Left ventricle myocardium superior (tissue), 1 donor: ENCODE data around the gene SNX33. TPM values are rescaled to one million over a fixed set of nuclear protein-coding genes. Genes with fewer than 3 reads are reported as not detected.

Source experiments
- ATAC-seq: fragments of 200-7000 bp; cut with Tn5 transposase; one replicate; pipeline ENCODE4 v1.9.1; 2020; ENCODE audit warnings: mild to moderate bottlenecking, moderate library complexity
- DNase-seq: peaks from one replicate; pipeline ENCODE4 v3.0.0-alpha.2; 2020
- intact Hi-C: fragments of 100-400 bp; cut with micrococcal nuclease; formaldehyde crosslinking; loops from one replicate; pipeline ENCODE4 v1.11.0; 2022
- total RNA-seq: library from RNA; stranded (reverse); fragmentation: NEBNext Ultra II Directional; extraction: Animal tissue kit (Norgen Biotek cat#: 25700); gene quantifications from one replicate; pipeline ENCODE4 v1.2.1, GENCODE V29; 2021
- donor health status: DM: no; HTN: yes; CAD: no; lungs with severe emphysema.

Gene SNX33
- total RNA-seq, 1 donor from 2014 or later, result 12.0 TPM

DNA sequence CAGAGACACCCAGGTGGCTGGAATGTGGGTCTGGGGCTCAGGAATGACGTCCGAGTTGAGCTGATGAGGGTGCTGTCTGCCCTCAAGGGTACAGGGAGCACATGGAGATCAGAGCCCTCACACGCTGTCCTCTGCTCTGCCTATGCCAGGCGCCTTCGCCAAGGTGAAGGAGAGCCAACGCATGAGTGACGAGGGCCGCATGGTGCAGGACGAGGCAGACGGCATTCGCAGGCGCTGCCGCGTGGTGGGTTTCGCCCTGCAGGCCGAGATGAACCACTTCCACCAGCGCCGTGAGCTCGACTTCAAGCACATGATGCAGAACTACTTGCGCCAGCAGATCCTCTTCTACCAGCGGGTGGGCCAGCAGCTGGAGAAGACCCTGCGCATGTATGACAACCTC is 9.1 kb downstream of the SNX33 start:
- no peak for DNase-seq

DNA sequence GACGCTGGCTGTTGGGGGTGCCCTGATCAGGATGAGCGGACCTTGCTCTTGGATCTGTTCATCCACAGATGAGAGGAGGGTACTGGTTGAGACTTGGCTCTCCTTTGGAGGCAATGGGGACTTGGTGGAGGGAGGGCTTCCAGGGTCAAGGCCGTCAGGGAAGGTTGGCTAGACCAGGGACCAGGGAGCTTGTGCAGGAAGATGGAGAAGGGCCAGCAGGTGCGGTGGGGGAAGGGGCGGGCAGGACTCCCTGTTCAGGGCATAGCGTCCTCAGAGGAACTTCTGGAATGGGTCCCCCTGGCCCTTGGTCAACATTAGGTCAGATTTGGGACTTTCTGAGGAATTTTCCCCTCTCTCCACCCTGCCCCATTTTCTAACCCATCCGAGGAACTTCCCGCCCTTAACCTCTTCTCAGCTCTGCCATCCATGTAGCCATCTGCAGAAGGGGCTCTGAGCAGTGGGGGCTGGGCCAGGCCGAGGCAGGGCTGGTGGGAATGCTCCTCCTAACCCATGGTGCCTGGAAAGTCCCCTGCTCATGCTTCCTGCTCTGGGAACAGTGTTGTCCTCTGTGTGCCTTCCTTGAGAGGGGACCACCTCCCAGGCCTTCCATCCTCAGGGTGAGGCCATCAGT is 11.5 kb downstream of the SNX33 start:
- no peak for ATAC-seq
- intact Hi-C loops, result no loop called here
- DNase-seq, result no peak

More for the DNA sequence above, 9.1 kb downstream of the SNX33 start:
- intact Hi-C loops, result no loop called here
- no peak for ATAC-seq

- intact Hi-C loops, result no loop called here
- DNase-seq (no peak), ATAC-seq (no peak)
These were observed 12.4 kb downstream of the SNX33 start for GRCh38 chr15:75659928-75660645.

GRCh38 chr15:75661100-75661755 is 13.5 kb downstream of the SNX33 start:
- ATAC-seq, result peak; percentile 91
- intact Hi-C loops, result no loop called here
- DNase-seq, result peak; percentile 89

- no peak for DNase-seq
- intact Hi-C loops, result no loop called here
- ATAC-seq, result no peak
These were observed 14.0 kb downstream of the SNX33 start for GRCh38 chr15:75661756-75662140.

DNA sequence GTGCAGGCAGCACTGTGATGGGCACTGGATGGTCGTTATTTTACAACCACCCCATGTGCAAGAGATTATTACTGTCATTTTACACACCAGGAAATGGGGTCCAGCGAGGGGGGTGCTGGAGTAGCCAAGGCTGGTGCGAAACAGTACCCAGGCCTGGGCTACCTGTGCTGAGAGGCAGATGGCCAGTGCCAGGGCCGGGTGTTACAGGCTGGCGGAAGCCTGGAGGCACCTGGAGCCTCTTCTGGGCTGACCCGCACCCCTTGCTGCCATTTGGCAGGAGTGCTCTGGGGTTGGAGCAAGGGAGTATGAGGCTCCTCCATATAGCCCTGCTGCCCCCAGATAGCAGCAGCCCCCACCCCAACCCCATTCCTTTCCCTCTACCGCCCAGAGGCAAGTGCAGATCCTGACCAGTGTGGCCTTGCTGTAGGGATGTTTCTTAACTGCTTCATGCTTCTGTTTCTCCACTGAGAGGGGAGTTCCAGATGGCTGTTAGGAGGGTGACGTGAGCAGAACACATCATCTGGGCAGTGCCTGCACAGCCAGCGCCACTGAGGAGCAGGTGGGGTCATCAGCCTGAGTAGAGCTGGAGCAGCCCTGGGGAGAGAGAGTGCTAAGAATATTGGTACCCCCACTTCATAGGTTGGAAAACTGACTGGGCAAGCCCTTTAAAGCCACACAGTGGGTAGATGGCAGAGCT is 15.3 kb downstream of the SNX33 start:
- no peak for DNase-seq
- ATAC-seq, result no peak
- intact Hi-C loops, result no loop called here

- no peak for ATAC-seq
- intact Hi-C loops, result no loop called here
- DNase-seq, result no peak
These were observed 16.3 kb downstream of the SNX33 start for GRCh38 chr15:75663931-75664421.

- intact Hi-C loops, result no loop called here
- DNase-seq, result peak; percentile 57
- peak; percentile 75 for ATAC-seq
These were observed 19.2 kb downstream of the SNX33 start for GRCh38 chr15:75666823-75667501.

GRCh38 chr15:75669191-75669878 is 21.6 kb downstream of the SNX33 start:
- ATAC-seq, result no peak
- intact Hi-C loops, result no loop called here

GRCh38 chr15:75669879-75670212 is 22.1 kb downstream of the SNX33 start:
- intact Hi-C loops, result no loop called here

More at GRCh38 chr15:75669191-75669878, 21.6 kb downstream of the SNX33 start:
- no peak for DNase-seq

GRCh38 chr15:75671730-75672602 is 24.3 kb downstream of the SNX33 start:
- intact Hi-C loops, result no loop called here
- DNase-seq (no peak), ATAC-seq (no peak)

More at GRCh38 chr15:75669879-75670212, 22.1 kb downstream of the SNX33 start:
- ATAC-seq (no peak), DNase-seq (no peak)

DNA sequence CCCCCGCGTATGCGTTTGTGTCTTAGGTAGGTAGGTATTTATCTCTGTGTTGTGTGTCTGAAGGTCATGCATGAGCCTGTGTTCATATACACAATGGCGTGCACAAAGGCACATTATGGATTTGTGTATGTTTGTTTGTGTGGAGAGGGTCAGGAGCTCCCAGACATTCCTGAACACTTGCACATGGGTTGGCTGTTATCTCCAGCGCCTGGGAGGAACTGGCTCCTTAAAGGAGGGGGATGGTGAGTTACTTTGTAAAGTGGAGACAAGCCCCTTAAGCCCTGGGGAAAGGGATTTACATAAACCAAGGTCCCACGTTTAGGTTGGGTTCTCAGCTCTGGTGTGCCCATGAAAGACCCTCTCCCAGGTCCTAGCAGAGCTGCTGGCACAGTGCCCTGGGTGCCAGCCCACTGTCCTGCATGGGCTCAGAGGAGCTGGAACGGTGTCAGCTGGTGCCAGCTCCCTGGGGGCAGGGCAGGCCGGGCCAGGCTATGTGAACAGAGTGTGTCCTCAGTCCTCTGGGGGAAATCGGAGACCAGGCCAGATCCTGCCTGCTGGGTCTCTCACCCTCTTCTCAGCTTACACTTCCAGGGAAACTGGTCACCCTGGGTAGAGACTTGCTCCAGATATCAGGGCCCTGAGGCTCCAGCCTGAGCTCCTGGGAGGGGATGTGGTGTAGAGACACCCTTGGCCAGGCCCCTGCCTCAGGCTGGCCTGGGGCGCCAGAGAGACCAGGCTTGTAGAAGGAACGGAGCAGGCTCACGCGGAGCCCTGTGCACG is 25.1 kb downstream of the SNX33 start:
- ATAC-seq (peak; percentile 50), DNase-seq (peak; percentile 71)
- intact Hi-C loops, result no loop called here

GRCh38 chr15:75673426-75674235 is 25.9 kb downstream of the SNX33 start:
- peak; percentile 81 for ATAC-seq
- peak; percentile 89 for DNase-seq
- intact Hi-C loops, result no loop called here

DNA sequence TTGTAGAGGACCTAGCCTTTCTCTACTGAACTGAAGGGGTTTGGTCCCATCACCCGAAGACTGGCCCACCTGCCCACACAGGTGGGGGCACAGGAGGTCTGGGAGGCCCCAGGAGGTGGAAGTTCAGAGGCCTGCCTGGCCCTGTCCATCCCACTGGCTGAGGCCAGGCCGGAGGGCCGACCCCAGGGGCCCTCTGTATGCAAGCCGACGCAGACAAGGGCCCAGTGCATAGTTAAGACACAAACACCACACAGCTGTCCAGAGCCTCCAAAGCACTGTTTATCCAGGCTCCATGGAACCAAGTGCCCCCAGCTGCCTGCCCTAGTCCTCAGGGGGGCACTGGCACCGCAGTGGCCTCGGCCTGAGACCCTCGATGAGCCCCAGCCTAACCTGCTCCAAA is 26.7 kb downstream of the SNX33 start:
- DNase-seq (no peak), ATAC-seq (no peak)
- intact Hi-C loops, result no loop called here

GRCh38 chr15:75675579-75676404 is 28.1 kb downstream of the SNX33 start:
- DNase-seq, result peak; percentile 64
- intact Hi-C loops, result no loop called here
- ATAC-seq, result peak; percentile 8
